NCI-H2029 (cell line): ENCODE results near the gene MMP1.

Experiments
- DNase-seq: peaks from one replicate; lab custom pipeline; 2025; lab: John Stamatoyannopoulos, UW

Gene MMP1

DNA sequence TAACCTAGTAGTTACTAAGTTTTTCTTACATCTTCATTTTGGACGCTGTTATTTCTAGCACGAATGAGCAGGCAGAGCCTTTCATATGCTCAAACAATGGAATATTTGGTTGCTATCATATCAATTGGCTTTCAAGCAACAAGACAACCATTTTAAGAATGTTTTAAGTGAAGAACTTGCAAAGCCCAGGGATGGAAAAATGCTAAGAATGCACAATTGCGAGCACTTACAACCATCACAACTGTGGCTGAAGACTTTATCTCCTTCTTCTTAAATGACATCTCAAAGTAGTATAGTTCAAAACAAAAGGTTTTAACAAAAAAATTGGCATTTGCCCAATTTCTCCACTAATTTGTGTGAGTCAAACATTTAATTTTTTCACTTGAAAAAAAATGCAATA lies 8.3 kb upstream of the MMP1 start:
- DNase-seq: no peak

DNA sequence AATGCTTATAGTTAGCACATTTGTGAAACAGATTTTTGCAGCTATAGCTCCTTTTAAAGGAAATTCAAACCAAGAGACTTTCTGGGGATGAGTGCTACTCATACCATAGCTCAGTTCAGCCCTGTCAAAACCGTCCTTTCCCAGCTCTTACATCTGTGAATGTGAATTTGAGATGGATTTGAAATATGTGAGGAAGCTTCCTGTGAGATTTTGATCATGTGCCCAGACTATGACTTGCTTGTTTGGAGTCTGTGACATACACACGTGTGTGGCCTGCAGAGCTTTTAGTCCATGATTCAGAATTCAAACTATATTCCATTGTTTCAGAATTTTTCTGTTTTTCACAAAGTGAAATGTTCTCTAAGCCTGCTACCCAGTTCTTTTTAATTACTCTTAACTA lies 4.4 kb upstream of the MMP1 start:
- DNase-seq: no peak

DNA sequence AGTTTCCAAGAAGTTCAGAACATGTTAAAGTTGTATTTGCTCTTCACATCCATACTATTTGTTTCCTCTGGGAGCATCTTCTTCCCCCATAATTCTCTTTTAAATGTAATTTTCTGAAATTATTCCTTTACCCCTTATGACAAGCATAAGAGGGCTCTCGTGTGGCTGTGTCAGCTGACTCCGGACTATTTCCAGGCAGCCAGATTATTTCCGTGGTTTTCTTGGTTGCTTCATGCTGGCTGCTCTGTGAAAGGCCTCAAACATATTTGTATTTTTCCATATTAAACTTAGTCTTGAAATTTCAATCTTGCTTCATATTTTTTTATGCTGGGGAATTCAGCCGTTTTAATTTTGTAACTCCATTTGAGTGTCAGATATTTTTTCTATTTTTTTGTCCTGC lies 2.8 kb upstream of the MMP1 start:
- no peak for DNase-seq

DNA sequence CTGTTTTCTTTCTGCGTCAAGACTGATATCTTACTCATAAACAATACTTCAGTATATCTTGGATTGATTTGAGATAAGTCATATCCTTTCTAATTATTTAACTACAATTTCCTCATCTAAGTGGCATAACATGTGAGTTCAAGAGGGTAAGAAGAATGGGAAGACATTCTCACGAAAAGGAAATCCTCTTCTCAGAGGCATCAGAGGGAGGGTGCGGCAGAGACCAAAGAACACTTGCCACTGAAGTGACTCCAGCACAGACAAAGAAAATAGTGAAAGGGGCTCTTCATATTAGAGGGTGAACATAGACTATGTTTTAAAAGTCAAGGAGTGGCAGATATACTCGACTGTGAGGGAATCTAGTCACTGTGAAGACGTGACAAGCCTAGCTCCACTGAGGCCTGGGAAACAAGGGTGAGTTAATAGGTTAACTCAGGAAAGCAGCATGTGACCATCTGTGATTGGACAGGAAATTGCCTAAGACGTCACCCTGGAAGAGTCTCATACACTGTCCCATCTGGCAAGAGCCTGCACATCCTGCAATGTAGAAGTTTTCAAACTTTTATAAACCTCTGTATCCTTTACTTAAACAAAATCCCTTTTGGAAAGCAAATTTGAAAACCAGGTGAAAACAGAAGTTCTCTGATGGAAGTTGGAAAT lies 1.9 kb upstream of the MMP1 start:
- DNase-seq: no peak

DNA sequence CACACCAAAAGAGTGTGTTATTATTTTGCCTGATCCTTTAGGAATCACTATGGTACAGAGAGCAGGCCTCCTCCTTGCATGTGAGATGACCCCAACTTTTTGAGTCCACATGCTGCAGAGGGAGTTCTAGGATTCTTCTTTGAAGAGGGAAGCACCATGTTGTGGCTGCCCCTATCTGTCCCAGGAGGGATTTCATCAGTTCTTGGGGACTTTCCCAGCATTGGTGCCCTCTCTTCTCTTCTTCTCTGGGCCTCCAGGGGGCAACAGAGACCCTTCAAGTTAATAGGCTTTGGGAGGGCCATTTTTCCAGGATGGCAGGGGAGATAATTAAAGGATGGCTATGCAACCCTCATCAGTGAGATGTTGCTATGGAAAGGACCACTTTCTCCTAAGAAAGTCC lies 3.6 kb downstream of the MMP1 start:
- DNase-seq: no peak

DNA sequence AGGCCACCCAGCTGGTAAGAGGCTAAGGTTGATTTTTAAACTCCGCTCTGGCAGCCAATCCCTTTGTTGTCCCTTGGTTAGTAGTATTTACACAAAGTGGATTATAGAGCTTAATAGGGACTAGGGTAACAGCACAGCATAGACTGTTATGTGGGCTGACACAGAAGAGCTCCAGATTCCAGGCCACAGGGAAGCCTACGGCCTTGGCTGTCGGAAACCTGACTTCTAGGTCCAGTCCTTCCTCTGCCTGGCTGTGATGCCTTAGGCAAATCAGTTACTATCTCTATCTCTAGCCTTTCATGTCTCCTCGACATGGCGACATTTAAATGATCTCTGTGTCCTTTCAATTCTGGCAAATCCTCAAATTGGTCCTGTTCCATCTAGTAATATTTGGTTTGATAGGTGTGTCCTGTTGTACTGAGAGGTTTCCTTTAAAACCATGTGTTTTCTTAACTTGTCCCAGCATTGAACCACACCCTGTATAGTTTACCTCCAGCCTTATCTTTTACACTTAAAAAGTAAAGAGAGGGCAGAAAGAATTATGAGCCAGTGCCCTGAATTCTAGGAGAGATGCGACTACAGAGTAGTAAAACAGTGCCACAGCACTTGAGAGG lies 4.2 kb downstream of the MMP1 start:
- no peak for DNase-seq

DNA sequence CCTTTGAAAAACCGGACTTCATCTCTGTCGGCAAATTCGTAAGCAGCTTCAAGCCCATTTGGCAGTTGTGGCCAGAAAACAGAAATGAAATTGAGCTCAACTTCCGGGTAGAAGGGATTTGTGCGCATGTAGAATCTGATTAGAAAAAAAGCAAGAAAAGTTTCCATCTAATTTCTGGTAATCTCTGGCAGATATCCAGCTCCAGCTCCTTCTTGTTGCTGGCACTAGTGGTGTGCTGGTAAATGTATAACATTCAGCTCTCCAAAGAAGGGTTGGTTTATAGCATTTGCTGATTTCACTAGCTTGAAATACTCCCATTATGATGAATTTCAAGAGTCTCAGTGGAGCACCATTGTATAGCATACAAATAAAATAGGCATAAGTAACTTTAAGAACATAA lies 5.4 kb downstream of the MMP1 start:
- no peak for DNase-seq

DNA sequence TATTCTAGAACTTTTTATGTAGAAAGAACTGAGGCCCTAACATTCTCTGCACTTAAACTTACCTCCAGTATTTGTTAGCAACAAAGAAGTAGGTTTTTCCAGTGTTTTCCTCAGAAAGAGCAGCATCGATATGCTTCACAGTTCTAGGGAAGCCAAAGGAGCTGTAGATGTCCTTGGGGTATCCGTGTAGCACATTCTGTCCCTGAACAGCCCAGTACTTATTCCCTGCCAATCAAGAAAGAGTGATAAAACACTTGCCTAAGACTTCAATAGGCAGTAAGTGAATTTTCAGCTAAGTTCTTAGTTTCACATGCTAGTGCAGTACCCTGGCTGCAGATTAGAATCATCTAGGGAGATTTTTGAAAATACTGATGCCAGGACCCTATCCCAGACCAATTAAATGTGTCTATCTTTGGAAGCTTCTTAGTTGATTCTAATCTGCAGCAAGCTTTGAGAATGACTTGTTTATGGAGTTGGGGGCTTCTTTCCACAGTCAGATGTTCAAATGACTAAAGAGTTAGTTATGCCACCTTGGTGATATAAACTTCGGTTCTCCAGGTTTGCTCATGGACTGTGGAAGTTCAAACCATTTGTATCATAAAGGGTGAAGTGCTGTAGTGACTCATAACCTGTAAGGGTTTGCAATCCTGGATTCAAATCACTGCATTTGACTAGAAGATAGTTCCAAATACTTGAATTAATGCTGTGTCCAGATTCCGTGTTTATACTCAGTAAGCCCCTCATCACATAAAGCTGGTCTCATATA lies 6.5 kb downstream of the MMP1 start:
- DNase-seq: no peak

DNA sequence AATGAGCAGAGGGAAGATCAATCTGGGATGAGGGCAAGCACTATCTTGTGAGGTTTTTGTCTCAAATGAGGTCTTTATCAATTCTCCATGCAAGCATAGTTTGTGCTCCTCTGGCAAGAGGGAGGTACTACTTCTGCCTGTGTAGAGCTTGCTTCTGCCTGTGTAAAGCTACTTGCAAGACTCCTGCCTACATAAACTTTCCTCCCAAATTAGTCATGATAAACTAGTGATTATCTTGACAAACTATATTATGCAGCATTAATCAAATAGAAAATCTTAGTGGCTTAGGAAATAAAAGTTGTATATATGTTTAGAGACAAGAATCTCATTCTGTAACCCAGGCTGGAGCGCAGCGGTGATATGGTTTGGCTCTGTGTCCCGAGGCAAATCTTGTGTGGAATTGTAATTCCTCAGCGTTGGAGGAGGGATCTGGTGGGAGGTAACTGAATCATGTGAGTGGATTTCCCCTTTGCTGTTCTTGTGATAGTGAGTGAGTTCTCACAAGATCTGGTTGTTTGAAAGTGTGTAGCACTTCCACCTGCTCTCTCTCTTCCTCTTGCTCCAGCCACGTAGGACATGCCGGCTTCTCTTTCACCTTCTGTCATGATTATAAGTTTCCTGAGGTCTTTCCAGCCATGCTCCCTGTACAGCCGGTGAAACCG lies 9.5 kb downstream of the MMP1 start:
- no peak for DNase-seq

DNA sequence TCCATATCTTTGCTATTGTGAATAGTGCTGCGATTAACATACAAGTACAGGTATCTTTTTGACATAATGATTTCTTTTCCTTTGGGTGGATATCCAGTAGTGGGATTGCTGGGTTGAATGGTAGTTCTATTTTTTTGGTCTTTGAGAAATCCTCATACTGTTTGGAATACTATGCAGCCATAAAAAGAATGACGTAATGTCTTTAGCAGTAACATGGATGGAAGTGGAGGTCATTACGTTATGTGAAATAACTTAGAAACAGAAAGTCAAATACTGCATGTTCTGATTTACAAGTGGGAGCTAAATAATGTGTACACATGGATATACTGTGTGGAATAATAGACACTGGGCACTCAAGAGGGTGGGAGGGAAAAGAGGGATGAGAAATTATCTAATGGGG lies 13.6 kb downstream of the MMP1 start:
- DNase-seq: no peak

DNA sequence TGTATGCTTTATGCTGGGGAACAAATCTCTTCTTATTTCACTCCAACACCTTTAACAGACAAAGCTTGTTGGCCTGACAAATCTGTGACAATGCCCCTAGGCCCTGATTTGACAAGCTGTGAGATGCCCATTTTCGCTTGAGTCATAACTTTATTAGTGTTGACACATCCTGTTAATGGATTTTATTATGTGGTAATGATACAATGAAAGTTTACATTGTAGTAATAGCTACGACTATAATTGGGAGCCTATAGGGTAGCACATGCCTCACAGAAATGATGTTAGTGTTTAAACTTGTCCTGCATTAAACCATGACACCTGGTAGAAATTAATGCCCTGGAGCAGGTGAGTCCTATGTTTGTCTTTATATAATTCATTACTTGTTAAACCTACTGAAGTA lies 14.2 kb downstream of the MMP1 start:
- no peak for DNase-seq

DNA sequence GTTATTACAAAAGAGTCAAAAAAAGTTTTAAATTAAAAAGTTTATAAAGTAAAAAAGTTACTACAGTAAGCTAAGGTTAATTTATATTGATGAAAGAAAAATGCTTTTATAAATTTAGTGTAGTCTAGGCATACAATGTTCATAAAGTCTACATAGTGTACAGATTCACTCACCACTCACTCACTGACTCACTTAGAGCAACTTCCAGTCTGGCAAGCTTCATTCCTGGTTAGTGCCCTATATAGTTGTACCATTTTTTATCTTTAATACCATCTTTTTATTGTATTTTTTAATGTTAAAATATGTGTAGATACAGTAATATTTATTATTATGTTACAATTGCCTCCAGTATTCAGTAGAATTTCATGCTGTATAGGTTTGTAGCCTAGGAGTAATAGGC lies 14.9 kb downstream of the MMP1 start:
- no peak for DNase-seq

DNA sequence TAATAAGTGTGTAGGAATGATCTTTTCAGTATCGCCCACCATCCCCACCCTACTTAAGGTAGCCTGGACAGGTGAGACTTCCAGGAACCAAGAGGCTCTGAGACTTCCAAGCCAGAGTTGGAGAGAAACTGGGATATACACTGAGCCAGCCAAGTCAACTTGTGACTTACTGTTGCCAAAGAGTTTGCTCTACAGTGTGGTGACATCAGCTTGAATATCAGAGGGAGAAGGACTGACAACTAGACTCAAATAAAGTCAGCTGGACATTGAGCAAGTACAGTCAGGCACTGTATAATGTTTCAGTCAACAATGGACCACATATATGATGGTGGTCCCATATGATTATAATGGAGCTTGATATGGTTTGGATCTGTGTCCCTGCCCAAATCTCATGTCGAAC lies 16.3 kb downstream of the MMP1 start:
- DNase-seq: no peak

DNA sequence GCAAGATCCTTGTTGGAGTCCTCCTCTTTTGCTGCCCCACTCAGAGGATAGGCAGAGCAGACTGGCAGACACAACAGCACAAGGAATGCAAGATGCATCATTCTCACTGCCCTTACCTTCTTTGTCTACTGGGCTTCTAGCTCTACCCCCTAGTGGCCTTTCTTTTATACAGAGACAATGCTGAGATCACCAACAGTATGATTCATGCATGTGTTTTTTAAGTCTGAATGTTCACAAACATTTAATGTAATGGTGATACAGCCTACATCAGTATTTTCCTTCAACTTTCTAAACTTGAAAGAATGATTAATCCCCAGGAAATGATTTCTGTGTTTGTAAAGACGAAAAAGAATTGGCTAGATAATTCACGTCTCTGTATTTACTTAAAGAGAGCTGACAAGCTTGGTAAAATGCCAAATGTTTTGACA lies 17.5 kb downstream of the MMP1 start, which contains the start of gene MMP10:
Gene MMP10 (minus strand): TSS at position 138 of the 428 bp plus-strand sequence. CDS start 37 bp downstream, at position 101.
- no peak for DNase-seq

DNA sequence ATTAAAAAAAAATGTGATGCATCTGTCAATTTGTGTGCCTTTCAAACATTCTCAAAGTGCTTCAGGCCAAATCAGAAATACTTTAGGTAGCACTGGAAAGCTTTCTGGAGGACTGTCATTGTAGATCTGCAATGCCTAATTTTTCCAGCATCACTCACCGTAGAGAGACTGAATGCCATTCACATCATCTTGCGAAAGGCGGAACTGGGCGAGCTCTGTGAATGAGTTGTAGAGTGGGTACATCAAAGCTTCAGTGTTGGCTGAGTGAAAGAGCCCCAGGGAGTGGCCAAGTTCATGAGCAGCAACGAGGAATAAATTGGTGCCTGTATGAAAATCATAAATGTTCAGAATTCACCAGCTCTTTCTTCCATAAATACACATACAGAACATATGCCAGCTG lies 21.5 kb downstream of the MMP1 start:
- no peak for DNase-seq

DNA sequence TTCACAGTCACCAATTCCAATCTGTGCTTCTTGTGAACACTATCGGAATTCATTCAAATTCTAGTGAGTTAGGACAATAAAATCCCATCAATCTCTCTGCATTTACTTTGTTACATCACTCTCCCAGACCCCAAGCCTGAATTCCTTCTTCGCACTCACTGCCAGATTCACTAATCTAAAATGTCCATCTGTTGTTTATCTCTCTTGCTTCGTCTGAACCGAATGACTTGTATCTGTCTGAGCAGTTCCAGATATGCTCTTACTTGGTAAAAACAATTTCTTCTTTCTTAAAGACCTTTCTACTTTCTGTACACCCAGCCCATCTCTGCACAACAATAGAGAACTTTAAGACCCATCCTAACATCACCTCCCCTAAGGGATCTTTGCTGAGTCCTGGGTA lies 24.6 kb downstream of the MMP1 start:
- DNase-seq: no peak

DNA sequence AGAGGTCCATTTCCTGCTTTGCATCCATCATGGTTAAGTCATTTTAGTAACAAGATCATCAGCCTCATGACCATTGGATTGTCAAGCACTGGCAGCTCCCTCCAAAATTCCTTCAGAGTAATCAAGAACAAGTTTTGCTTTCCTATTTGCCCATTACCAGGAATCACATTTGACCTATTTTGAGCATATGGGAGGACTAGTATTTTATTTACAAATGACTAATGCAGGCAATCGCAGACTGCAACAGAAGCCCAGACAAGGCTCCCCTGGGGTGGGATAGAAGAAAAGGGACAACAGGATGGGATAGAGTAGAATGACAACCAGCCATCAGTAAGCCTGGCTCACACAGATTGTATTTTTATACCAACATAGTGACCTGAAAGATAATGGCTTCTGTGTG lies 26.6 kb downstream of the MMP1 start:
- no peak for DNase-seq

DNA sequence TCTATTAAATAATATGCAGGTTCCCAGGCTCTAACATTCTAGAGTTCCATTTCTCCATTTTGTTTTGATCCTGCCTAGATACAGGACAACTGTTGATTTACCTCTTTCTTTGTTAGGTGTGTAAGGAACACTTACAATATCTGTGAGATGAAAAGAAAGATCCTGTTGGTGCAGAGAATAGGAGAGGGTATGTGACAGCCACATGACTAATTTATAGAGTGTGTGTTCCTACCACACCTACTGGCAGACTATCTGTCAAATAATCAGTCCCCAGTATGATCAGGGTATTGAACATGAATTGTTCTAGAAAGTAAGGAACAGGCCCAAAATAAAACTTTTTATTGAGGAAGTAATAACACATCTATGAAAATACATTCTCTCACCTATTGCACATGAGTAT lies 27.8 kb downstream of the MMP1 start:
- DNase-seq: no peak

DNA sequence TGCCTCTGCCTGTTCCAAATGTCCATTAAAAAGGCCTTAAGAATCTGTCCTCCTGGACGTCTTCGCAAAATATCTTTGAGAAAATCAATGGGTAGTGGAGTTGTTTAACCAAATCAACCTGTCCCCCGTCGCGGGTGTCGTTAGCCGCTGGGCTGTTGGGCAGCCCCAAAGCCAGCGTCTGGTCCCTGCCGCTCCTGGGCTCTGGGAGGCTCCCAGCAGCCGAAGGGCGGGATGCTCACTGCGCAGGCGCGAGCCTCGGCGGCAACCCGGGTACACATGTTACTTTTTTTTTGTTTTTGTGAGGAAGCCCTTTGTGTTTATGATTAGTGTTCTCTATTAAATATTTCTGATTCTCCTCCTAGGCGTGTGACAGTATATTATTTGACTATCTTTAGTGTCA lies 30.2 kb downstream of the MMP1 start:
- DNase-seq: no peak

DNA sequence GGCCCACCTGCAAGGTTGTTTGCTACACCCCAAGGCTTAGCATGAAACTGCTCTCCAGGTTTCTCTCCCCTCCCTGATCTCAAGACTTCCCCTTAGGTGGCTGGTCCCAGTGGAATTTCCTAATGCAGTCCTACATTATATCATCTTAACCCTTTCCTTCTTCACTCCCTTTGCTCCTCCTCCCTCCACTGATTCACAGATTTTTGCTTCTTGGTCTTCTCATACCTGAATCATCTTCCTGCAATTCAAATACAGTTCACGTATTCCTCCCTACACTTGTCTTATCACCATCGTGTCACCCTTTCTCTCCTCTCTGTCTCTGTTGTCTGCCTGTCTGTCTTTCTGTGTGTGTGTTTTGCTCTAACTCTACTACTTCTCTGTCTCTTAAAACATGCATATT lies 34.5 kb downstream of the MMP1 start:
- DNase-seq: no peak

DNA sequence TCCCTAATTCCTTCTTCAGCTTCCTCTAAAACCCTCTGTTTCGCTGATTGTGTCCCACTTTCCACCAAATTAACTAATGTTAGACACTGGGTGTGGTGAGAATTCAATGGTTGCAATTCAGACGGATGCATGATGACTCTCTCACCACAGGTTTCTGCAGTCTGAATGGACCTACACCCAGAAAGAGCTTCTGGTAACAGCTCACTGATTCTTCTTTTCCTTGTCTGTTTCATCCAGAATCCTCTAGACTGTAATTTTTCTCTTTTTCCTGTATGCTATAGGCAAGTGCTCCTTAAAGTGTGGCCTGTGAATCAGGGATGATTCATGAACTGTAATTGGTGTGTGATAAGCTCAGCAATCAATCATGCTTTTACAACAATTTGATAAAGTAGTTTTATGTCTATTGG lies 35.6 kb downstream of the MMP1 start:
- no peak for DNase-seq

DNA sequence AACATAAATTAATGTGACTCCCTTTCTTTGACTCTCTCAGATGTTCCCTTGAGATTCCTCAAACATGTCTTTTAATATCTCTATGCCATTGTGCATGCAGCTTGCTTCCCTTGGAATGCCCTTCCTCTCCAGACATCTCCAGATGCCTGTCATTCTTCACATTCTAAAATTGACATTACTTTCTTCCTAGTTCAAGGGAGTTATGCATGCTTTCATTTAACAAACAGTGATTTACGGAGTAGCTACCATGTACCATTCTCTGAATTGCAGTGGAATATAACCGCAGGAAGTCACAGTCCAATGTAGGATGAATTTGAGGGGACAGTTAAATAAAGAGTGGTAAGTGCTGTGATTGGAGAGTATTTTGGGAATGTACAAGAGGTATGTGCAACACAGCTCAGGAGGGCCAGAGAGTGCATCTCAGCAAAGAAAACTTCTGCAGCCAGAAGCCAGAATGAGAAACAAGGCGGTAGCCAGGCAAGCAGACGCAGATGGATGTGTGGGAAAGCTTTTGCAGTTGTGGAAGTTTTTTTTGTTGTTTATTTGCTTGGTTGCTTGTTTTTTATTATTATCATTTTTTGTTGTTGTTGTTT lies 36.2 kb downstream of the MMP1 start:
- DNase-seq: no peak
